DMS79 (cell line): ENCODE measurements around the gene REV3L.

Source experiments
- DNase-seq: peaks from one replicate; lab custom pipeline; 2025; lab: John Stamatoyannopoulos, UW

Gene REV3L

GRCh38 chr6:111418971-111419693 is 63.9 kb downstream of the REV3L start:
- no peak for DNase-seq

DNA sequence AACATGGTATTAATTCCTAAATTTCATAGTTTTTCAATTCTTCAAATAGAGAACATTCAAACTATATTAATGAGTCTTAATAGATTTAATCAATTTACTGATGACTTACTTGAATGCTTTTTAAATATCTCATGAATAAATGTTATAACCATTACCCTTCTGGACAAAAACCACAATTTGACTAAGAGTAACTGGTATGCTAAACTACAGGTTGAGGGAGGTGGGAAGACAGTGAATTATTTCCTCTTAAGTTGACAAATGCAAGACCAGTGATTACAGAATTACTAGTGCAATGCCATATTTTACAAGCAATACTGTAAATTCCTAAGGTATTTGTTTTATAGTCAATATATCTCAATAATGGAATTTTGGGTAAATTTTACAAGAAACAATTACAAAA is 65.1 kb downstream of the REV3L start:
- no peak for DNase-seq

- no peak for DNase-seq
Observed at GRCh38 chr6:111417181-111417585, 65.8 kb downstream of the REV3L start.

- DNase-seq = no peak
Observed at GRCh38 chr6:111416529-111416928, 66.5 kb downstream of the REV3L start.

DNA sequence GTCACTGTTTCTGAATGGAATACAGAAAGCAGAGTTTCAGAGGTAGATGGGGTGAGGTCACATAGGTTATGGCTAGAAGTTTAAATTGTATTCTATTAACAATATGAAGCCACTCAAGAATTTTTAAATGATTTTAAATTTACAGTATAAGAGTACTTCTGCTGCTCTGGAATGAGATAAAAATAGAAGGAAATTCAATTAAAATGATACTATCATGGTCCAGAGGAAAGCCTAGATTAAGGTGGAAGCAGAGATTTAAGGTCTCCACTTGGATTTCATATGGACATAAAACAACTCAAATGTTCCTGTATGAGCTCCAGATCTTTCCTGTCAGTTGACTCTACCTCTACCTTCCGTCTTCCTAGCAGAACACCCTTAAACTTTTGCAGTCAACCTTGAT is 68.6 kb downstream of the REV3L start:
- DNase-seq = no peak

- DNase-seq = no peak
Observed at GRCh38 chr6:111411978-111412566, 70.9 kb downstream of the REV3L start.

- no peak for DNase-seq
Observed at GRCh38 chr6:111411046-111411445, 72.0 kb downstream of the REV3L start.

- DNase-seq = no peak
Observed at GRCh38 chr6:111410371-111410770, 72.6 kb downstream of the REV3L start.

DNA sequence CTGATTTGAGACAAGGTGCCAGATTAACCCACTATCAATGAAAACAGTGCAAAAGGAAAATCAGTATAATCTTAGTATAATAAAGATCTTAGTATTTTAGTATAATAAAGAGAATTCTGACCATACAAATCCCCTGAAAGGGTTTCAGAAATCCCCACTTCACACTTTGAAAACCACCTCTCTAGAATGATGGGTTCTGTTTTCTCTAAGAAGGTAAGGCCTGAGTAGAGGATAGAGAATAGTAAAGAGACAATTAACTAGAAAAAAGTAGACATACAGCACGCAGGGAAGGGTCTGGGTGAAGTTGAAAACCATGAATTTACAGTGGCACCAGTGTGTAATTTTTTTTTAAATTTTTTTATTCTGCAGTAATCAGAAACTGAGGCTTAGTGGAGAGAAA is 73.6 kb downstream of the REV3L start:
- DNase-seq = no peak

GRCh38 chr6:111407686-111408085 is 75.3 kb downstream of the REV3L start:
- DNase-seq = no peak

GRCh38 chr6:111406200-111406721 is 76.8 kb downstream of the REV3L start:
- DNase-seq = no peak

DNA sequence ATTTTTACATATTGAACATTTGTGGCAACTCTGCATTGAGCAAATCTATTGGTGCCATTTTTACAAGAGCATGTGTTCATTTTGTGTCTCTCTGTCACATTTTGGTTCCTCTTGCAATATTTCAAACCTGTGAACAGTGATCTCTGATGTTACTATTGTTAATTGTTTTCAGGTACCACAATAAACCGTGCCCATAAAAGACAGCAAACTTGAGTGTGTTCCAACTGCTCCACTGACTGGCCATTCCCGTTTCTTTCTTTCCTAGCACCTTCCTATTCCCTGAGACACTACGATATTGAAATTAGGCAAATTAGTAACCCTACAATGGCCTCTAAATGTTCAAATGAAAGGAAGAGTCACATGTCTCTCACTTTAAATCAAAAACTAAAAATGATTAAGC is 79.6 kb downstream of the REV3L start:
- no peak for DNase-seq

DNA sequence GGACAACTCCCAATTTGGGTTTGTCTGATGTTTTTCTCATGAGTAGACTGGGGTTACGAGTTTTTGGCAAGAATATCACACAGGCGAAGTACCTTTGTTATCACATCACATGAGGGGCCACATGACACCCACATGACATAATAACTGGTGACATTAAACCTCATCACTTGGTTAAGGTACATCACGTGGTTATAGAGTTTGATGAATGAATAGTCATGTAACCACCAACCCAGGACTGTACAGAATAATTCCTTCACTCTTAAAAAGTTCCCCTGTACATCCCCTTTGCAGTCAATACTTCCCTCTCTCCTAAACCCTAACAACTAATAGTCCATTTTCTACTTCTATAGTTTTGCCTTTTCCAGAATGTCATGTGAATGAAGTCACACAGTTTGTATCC is 83.4 kb downstream of the REV3L start:
- no peak for DNase-seq

DNA sequence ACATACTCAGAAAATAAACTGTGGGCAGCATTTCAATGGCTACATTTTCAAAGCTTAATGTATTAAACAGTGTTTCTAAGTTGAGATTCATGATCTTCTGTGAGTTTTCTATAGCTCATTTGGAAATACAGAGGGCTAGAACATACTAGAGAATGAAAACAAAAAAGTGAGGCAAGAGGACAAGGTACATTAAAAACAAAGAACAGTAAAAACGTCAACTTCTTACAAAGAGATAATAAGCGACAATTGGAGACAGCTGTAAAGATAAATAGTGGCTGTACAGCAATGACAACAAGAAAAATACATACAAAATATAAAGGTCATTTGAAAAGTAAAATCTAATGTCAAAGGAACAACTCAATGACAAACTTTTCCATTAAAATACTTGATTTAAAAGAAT is 94.3 kb downstream of the REV3L start:
- no peak for DNase-seq

- DNase-seq = no peak
Observed at GRCh38 chr6:111382476-111383294, 100.3 kb downstream of the REV3L start.

DNA sequence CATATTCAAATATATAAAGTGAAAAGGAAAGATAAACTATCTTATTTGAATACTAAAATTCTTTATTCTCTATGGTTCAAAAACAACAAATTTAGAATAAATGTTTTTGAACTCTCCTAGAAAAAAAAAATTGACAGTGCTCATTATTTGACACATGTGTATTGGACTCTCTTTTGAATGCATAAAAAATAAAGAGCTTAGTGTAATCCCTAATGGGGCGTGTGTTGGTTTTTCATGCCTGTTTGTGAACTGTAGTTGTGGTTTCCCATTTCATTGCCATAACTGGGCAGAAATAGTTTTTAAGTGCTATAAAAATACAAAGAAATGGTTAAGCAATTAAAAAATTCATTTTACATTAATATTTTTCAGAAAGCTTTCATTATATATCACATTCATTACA is 101.3 kb downstream of the REV3L start:
- no peak for DNase-seq

- peak; percentile 26 for DNase-seq
Observed at GRCh38 chr6:111381123-111381522, 101.9 kb downstream of the REV3L start.

- DNase-seq = no peak
Observed at GRCh38 chr6:111379831-111380230, 103.2 kb downstream of the REV3L start.

DNA sequence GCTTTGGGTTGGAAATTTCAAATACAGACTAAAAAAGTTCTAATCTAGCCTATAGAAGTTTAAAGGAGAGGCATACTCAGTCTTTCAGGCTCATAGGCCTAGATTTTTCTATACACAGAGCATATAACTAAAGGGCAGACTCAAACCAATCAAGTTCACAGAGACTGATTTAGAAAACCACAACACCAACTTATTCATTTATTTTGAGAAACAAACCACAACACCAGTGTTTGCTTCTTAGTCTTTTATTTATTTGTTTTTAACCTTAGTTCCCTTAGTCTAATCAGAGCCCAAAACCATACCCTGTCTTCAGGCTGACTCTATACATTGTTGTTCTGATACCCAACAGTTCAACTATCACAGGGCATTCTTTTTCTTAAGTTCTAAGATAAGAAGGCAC is 103.7 kb downstream of the REV3L start:
- no peak for DNase-seq

DNA sequence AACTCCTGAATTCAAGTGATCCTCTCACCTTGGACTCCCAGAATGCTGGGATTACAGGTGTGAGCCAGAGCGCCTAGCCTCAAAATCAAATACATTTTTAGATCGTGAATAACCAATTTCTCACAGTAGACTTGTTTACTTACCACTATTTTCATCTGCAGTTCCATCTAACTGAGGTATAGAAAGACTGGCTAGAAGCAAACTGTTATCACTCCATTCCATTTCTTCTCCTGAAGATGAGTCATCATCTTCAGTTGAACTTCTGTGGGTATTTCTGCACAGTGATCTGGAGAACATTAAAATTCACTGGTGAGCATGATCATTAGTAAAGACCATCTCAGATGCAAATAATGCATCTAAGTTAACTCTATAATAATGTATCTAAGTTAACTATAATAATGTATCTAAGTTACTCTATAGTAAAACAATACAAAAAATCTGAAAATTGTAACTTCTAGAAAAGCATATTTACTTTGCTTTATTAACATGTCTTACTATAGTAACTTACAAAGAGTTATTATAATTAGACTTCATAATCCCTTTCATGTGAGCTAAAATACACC is 105.4 kb downstream of the REV3L start:
- DNase-seq = no peak

DNA sequence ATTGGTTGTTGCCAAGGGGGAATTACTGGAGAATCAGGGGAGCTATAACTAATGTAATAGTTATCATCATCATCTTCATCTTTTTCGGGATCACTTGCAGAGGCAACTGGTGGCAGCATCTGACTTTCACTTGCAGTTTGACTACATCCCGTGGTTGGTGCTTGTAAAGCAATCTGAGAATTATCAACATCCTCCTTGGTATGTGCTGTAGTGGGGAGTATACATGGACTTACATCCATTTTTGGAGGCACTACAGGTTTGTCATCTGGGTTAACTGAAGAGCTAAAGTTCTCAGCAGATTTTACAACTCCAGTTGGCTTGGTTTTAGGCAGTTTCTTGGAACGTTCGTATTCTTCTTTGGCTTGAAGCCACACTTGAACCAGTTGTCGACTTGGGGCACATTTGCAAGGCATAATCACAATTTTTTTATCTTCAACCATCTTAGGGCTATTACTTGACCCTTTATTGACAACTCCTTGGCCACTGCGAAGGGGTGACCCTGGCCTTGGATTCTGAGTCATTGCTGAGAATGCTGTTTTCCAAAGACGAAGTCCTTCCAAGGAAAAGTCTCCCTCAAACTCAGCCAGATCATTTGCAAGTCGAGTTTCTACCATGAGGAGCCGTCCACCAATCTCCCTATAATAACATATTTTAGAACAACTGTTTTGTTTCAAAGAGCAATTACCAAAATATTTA is 115.5 kb downstream of the REV3L start:
- DNase-seq = no peak

GRCh38 chr6:111361648-111362047 is 121.4 kb downstream of the REV3L start:
- DNase-seq = no peak
